ENCODE data around the gene VASN. TPM values are rescaled to one million over a fixed set of nuclear protein-coding genes. Genes with fewer than 3 reads are reported as not detected.

VASN gene
- total and polyA plus RNA-seq, 10 of the 15 experiments (the other 5 are each of a cell fraction or from before 2014, with no cell fraction given), result 0.02 to 0.19 (median 0.14) TPM; not detected in 6

- no peak for TF ChIP-seq CEBPZ (IDR thresholded peaks at IDR 0.05; ENCODE audit: low read depth, low read length)
- no peak for TF ChIP-seq MTA3 (IDR thresholded peaks at IDR 0.05; ENCODE audit: borderline replicate concordance, low read length)
- no peak for TF ChIP-seq RBBP5 (conservative IDR thresholded peaks at IDR 0.05)
- TF ChIP-seq, protein P1, sequence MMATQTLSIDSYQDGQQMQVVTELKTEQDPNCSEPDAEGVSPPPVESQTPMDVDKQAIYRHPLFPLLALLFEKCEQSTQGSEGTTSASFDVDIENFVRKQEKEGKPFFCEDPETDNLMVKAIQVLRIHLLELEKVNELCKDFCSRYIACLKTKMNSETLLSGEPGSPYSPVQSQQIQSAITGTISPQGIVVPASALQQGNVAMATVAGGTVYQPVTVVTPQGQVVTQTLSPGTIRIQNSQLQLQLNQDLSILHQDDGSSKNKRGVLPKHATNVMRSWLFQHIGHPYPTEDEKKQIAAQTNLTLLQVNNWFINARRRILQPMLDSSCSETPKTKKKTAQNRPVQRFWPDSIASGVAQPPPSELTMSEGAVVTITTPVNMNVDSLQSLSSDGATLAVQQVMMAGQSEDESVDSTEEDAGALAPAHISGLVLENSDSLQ (IDR thresholded peaks at IDR 0.05), result peak; percentile 91
- TF ChIP-seq TCF7 (IDR thresholded peaks at IDR 0.05; ENCODE audit: borderline replicate concordance), result no peak
- TF ChIP-seq TAF1 (IDR thresholded peaks at IDR 0.05; ENCODE audit: borderline replicate concordance, low read depth, low read length), result peak; percentile 17; the same call in 1 of the 2 replicates
- TF ChIP-seq SPI1 (IDR thresholded peaks at IDR 0.05; ENCODE audit: borderline replicate concordance, insufficient read depth, low read depth, low read length), result no peak
- no peak for TF ChIP-seq ATF7 (IDR thresholded peaks at IDR 0.05; ENCODE audit: low read depth)
- TF ChIP-seq NR2F1 (conservative IDR thresholded peaks at IDR 0.05), result peak; percentile 8; the same call in 1 of the 2 replicates
- TF ChIP-seq IRF3 (IDR thresholded peaks at IDR 0.05), result peak; percentile 82
- no peak for TF ChIP-seq HCFC1 (IDR thresholded peaks at IDR 0.05; ENCODE audit: low read length)
- peak; percentile 41; the same call in 1 of the 2 replicates for TF ChIP-seq DPF2 (IDR thresholded peaks at IDR 0.05)
- TF ChIP-seq TARDBP (IDR thresholded peaks at IDR 0.05; ENCODE audit: borderline replicate concordance), result no peak
- no peak for TF ChIP-seq CEBPB (IDR thresholded peaks at IDR 0.05; ENCODE audit: borderline replicate concordance in 1 of 2, low read depth in 2 of 2, low read length in 2 of 2)
- TF ChIP-seq BCLAF1 (IDR thresholded peaks at IDR 0.05), result no peak
- no peak for TF ChIP-seq SRF (IDR thresholded peaks at IDR 0.05; ENCODE audit: low read depth in 2 of 2, low read length in 2 of 2)
- no peak for TF ChIP-seq WRNIP1 (IDR thresholded peaks at IDR 0.05; ENCODE audit: borderline replicate concordance, low read depth, low read length)
- TF ChIP-seq NR2C2 (IDR thresholded peaks at IDR 0.05; ENCODE audit: borderline replicate concordance, control insufficient read depth, insufficient read length, low read depth), result no peak
- no peak for TF ChIP-seq KDM1A (IDR thresholded peaks at IDR 0.05; ENCODE audit: borderline replicate concordance)
- TF ChIP-seq ZBTB33 (IDR thresholded peaks at IDR 0.05), result no peak
Observed at GRCh38 chr16:4416200-4417032, 44.8 kb downstream of the VASN start, which contains the start of gene CORO7 (continued).

All from GM12878 (cell line).